Stimulated activated CD4-positive, alpha-beta T cell treated with anti-CD3 and anti-CD28 coated beads, Interleukin-15, amount 100 ng/mL, for 24 hours (primary cell): ENCODE measurements around the gene SGK1.
"Not testable (repeated sequence)": the region's sequence is repeated elsewhere in the genome, so short reads cannot be mapped to it uniquely, and the experiment has no call there.

Source experiments
- DNase-seq: peaks from one replicate; pipeline ENCODE4 v3.0.0-alpha.2; 2020

Gene SGK1

GRCh38 chr6:134326192-134326591 lies 8.3 kb upstream of the SGK1 start:
- not testable (repeated sequence) for DNase-seq

- DNase-seq, result no peak
Measured at GRCh38 chr6:134324766-134325165, 6.9 kb upstream of the SGK1 start.

GRCh38 chr6:134324141-134324540 lies 6.2 kb upstream of the SGK1 start:
- DNase-seq, result no peak

GRCh38 chr6:134323698-134324097 lies 5.8 kb upstream of the SGK1 start:
- no peak for DNase-seq

- no peak for DNase-seq
Measured at GRCh38 chr6:134323294-134323693, 5.4 kb upstream of the SGK1 start.

GRCh38 chr6:134322216-134322615 lies 4.3 kb upstream of the SGK1 start:
- no peak for DNase-seq

- no peak for DNase-seq
Measured at GRCh38 chr6:134321246-134321645, 3.3 kb upstream of the SGK1 start.

GRCh38 chr6:134319686-134320085 lies 1.8 kb upstream of the SGK1 start:
- DNase-seq, result not testable (repeated sequence)

- DNase-seq, result no peak
Measured at GRCh38 chr6:134318974-134319281, 1.0 kb upstream of the SGK1 start.

- DNase-seq, result no peak
Measured at GRCh38 chr6:134318236-134318973, 493 bp upstream of the SGK1 start.

- DNase-seq, result no peak
Measured at GRCh38 chr6:134316733-134317431, 1.0 kb downstream of the SGK1 start.

- DNase-seq, result no peak
Measured at GRCh38 chr6:134315974-134316441, 1.9 kb downstream of the SGK1 start.

- DNase-seq, result no peak
Measured at GRCh38 chr6:134315189-134315588, 2.7 kb downstream of the SGK1 start.

GRCh38 chr6:134314006-134314821 lies 3.7 kb downstream of the SGK1 start:
- DNase-seq, result no peak

- no peak for DNase-seq
Measured at GRCh38 chr6:134312038-134312660, 5.8 kb downstream of the SGK1 start.

- no peak for DNase-seq
Measured at GRCh38 chr6:134310817-134311216, 7.1 kb downstream of the SGK1 start.

GRCh38 chr6:134309983-134310605 lies 7.8 kb downstream of the SGK1 start:
- DNase-seq, result no peak

GRCh38 chr6:134309227-134309626 lies 8.7 kb downstream of the SGK1 start:
- no peak for DNase-seq

- no peak for DNase-seq
Measured at GRCh38 chr6:134308800-134309199, 9.1 kb downstream of the SGK1 start.

GRCh38 chr6:134307870-134308269 lies 10.0 kb downstream of the SGK1 start:
- no peak for DNase-seq

GRCh38 chr6:134307075-134307474 lies 10.8 kb downstream of the SGK1 start:
- no peak for DNase-seq

GRCh38 chr6:134304381-134304780 lies 13.5 kb downstream of the SGK1 start:
- not testable (repeated sequence) for DNase-seq

- DNase-seq, result no peak
Measured at GRCh38 chr6:134303891-134304290, 14.0 kb downstream of the SGK1 start.
